GM19023 (cell line): ENCODE results near the gene KCNT2.

Experiments
- ATAC-seq: cut with Tn5 transposase; IDR thresholded peaks from one replicate; pipeline ENCODE4 v1.9.1; 2021; ENCODE audit warnings: mild to moderate bottlenecking, moderate library complexity; ENCODE audit not compliant: unreplicated experiment

The KCNT2 gene

GRCh38 chr1:196454792-196455191 is 153.4 kb downstream of the KCNT2 start:
- no peak for ATAC-seq

GRCh38 chr1:196451103-196451502 is 157.1 kb downstream of the KCNT2 start:
- ATAC-seq, result no peak

GRCh38 chr1:196450143-196451095 is 157.8 kb downstream of the KCNT2 start:
- ATAC-seq, result no peak

- ATAC-seq, result no peak
Observed at GRCh38 chr1:196449460-196449859, 158.8 kb downstream of the KCNT2 start.

- ATAC-seq, result no peak
Observed at GRCh38 chr1:196445775-196446174, 162.5 kb downstream of the KCNT2 start.

- ATAC-seq, result no peak
Observed at GRCh38 chr1:196444634-196445033, 163.6 kb downstream of the KCNT2 start.

- no peak for ATAC-seq
Observed at GRCh38 chr1:196442366-196442765, 165.9 kb downstream of the KCNT2 start.

- ATAC-seq, result no peak
Observed at GRCh38 chr1:196440711-196441110, 167.5 kb downstream of the KCNT2 start.

- no peak for ATAC-seq
Observed at GRCh38 chr1:196438329-196438728, 169.9 kb downstream of the KCNT2 start.

- no peak for ATAC-seq
Observed at GRCh38 chr1:196437671-196438070, 170.6 kb downstream of the KCNT2 start.

GRCh38 chr1:196433000-196433399 is 175.2 kb downstream of the KCNT2 start:
- no peak for ATAC-seq

GRCh38 chr1:196427976-196428734 is 180.1 kb downstream of the KCNT2 start:
- no peak for ATAC-seq

GRCh38 chr1:196425513-196425912 is 182.7 kb downstream of the KCNT2 start:
- no peak for ATAC-seq

GRCh38 chr1:196423612-196424011 is 184.6 kb downstream of the KCNT2 start:
- no peak for ATAC-seq

GRCh38 chr1:196418772-196419171 is 189.5 kb downstream of the KCNT2 start:
- ATAC-seq, result no peak

- no peak for ATAC-seq
Observed at GRCh38 chr1:196415978-196416377, 192.3 kb downstream of the KCNT2 start.

- no peak for ATAC-seq
Observed at GRCh38 chr1:196412326-196412725, 195.9 kb downstream of the KCNT2 start.

- no peak for ATAC-seq
Observed at GRCh38 chr1:196410768-196411167, 197.5 kb downstream of the KCNT2 start.

- ATAC-seq, result no peak
Observed at GRCh38 chr1:196409586-196409985, 198.7 kb downstream of the KCNT2 start.

GRCh38 chr1:196407358-196408051 is 200.7 kb downstream of the KCNT2 start:
- no peak for ATAC-seq

- ATAC-seq, result no peak
Observed at GRCh38 chr1:196405839-196406238, 202.4 kb downstream of the KCNT2 start.
